Naive thymus-derived CD8-positive, alpha-beta T cell (primary cell): Measurements from ENCODE around the gene CACNG7. TPM values are rescaled to one million over a fixed set of nuclear protein-coding genes. Genes with fewer than 3 reads are reported as not detected.

Experiments used
- ATAC-seq, 2 donors: fragments of 150-1000 bp; cut with Tn5 transposase in 1 of 2; sonication (Bioruptor Pico), chemical (Tn5 transposase) in 1 of 2; 1 replicate in 1 of 2; 2 replicates in 1 of 2; pipeline ENCODE4 v1.10.0; 2021; ENCODE audit warnings: mild to moderate bottlenecking in 2 of 2, moderate library complexity in 2 of 2
- POLR2A ChIA-PET: fragments of 350-600 bp; sonication (Branson Sonifier 250); formaldehyde crosslinking; loops from one replicate; lab custom pipeline; 2021; ENCODE audit warnings: antibody characterized with exemption; lab: Charles Lee
- DNase-seq, 10 donors: peaks; one replicate each; pipeline versions ENCODE4 v3.0.0 to v3.0.0-alpha.2; 2020 to 2022
- H3K27ac Mint-ChIP-seq, 10 donors: one replicate each; pipeline ENCODE4 v1.8.0; 2020 to 2022; ENCODE audit warnings: mild to moderate bottlenecking in 10 of 10, mixed read lengths in 10 of 10, moderate library complexity in 4 of 10, inconsistent platforms in 1 of 10
- H3K27me3 Mint-ChIP-seq, 5 donors: one replicate each; pipeline ENCODE4 v1.8.0; 2021 to 2022; ENCODE audit warnings: mixed read lengths in 5 of 5
- H3K36me3 Mint-ChIP-seq, 3 donors: one replicate each; pipeline ENCODE4 v1.8.0; 2020 to 2022; ENCODE audit warnings: mixed read lengths in 3 of 3, mild to moderate bottlenecking in 2 of 3, inconsistent platforms in 1 of 3
- H3K4me1 Mint-ChIP-seq, 4 donors: one replicate each; pipeline ENCODE4 v1.8.0; 2021 to 2022; ENCODE audit warnings: mixed read lengths in 4 of 4
- H3K4me3 Mint-ChIP-seq, 10 donors: one replicate each; pipeline ENCODE4 v1.8.0; 2020 to 2022; ENCODE audit warnings: mild to moderate bottlenecking in 10 of 10, mixed read lengths in 10 of 10, moderate library complexity in 6 of 10, inconsistent platforms in 1 of 10
- H3K9me3 Mint-ChIP-seq, 9 donors: one replicate each; pipeline ENCODE4 v1.8.0; 2020 to 2022; ENCODE audit warnings: mixed read lengths in 9 of 9, mild to moderate bottlenecking in 3 of 9, inconsistent platforms in 1 of 9, moderate library complexity in 1 of 9
- polyA plus RNA-seq, 3 donors: library from polyadenylated mRNA; unstranded; fragments of 300-500 nt; fragmentation: Illumina TruSeq; gene quantifications; one replicate each; pipeline ENCODE4 v1.2.3, GENCODE V29; 2021
- total RNA-seq, 8 experiments: library from RNA in 2 of 8; stranded (reverse) in 2 of 8; gene quantifications; one replicate each; pipeline ENCODE4 v1.2.3 and lab custom pipeline; 2021 to 2026

The CACNG7 gene
- total and polyA plus RNA-seq, 5 experiments from 2014 or later: not detected

DNA sequence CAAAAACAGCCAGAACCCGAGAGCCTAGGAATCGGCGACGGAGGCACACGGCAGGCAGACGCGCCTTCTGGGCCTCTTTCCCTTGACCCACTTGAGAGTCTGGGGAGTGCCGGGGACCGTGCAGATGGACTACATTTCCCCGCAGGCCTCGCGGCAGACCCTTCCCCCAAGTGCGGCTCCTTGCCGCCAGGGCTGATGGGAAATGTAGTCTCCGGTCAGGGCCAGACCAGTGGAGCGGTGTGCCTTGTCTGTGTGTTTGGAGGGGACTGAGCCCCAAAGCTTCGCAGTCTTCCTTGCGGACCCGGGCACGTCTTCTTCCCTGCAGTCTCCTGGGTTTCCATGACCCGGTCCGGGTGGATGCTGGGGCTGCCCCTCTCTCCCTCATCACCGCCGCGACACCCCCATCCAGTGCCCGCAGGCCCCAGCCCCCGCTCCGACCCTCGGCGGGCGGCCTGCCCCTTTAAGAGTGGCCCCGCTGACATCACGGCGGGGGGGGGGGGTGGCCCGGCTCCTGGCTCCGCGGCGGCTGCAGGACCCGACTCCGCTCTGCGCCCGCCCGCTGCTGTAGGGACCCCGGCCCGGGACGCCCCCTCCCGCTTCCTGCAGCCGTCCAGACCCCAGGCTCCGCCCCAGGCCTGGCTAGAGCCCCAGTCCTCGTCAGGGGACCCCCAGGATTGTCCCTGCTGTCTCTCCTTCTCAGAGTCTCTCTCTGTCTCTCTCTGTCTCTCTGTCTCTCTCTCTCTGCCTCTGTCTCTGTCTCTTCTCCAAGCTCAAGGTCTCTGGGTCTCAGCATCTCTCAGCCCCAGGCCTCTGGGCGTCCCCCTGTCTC, 758 bp upstream of the CACNG7 start:
- ATAC-seq (peak; percentile 41 to 61), DNase-seq (peak in 2 of 10 donors; percentile 29)
- Mint-ChIP-seq H3K9me3 (peaks cover 0 to 12% (median 0%) of the 10 kb centered on the region in 9 donors), H3K27me3 (peaks cover 48 to 91% (median 80%) of the 10 kb centered on the region in 5 donors), H3K4me3 (peak overlapping the region; percentile 45 to 93 (median 70)), H3K4me1 (peaks cover 23 to 43% (median 29%) of the 10 kb centered on the region in 4 donors), H3K27ac (peak overlapping the region in 2 of 10 donors; percentile 35 to 74), H3K36me3 (peaks cover 4 to 13% (median 12%) of the 10 kb centered on the region in 3 donors)
- POLR2A ChIA-PET: no interaction called here

DNA sequence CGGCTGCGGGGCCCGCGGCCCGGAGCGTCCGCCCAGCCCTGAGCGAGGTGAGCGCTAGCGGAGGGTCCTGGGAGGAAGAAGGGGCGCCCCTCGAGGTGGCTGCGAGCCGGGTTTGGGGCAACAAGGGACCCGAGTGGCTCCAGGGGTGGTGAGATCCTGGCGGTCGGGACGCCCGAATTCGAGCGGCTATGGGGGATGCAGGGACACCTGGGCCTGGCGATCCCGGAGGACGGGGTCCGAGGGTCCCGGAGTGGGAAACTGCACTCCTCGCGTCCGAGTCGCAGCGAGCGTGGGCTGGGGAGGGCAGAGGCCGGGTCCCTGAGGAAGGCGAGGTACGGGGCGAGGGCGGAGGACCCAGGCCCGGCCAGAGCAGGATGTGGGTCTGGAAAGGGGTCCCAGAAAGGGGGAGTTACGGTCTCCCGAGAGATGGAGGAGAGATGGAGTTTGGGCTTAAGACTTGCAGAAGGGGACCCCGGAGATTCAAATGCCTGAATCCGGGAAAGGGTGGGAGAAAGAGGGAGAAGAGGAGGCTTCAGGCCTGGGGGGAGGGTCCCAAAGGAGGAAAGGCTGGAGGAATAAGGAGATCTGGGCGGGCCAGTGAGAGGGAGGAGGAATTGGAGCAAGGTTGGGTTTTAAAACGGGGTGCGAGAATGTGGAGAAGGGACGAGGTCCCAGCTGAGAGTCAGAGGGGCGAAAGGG, 542 bp downstream of the CACNG7 start:
- H3K36me3 Mint-ChIP-seq: peaks cover 4 to 13% (median 12%) of the 10 kb centered on the region in 3 donors
- H3K9me3 Mint-ChIP-seq: peaks cover 0 to 12% (median 0%) of the 10 kb centered on the region in 9 donors
- peaks cover 44 to 90% (median 74%) of the 10 kb centered on the region in 5 donors for H3K27me3 Mint-ChIP-seq
- ATAC-seq: no peak
- POLR2A ChIA-PET: no interaction called here
- H3K4me1 Mint-ChIP-seq: peaks cover 23 to 43% (median 27%) of the 10 kb centered on the region in 4 donors
- H3K4me3 Mint-ChIP-seq: peak overlapping the region in 5 of 10 donors; percentile 6 to 58 (median 54)
- H3K27ac Mint-ChIP-seq: no peak overlapping the region
- DNase-seq: no peak

DNA sequence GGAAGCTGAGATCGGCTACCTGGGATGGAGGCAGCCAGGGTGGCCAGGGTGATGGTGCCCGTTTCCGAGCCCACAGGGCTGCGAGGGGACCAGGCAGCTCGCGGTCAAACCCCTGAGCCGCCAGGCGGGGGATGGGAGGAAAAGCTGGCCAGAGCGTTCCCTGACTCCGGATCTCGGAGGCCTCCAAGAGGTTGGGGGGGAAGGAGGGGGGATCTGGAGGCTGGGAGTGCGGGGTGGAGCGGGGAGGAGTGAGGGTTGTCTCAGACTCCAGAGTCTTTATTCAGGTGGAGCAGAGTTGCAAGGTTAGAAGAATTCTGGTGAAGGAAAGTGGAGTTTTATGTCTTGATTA, 1.1 kb downstream of the CACNG7 start:
- peaks cover 4 to 13% (median 12%) of the 10 kb centered on the region in 3 donors for H3K36me3 Mint-ChIP-seq
- H3K27ac Mint-ChIP-seq: no peak overlapping the region
- no peak for DNase-seq
- H3K27me3 Mint-ChIP-seq: peaks cover 41 to 90% (median 73%) of the 10 kb centered on the region in 5 donors
- H3K4me3 Mint-ChIP-seq: peak overlapping the region in 4 of 10 donors; percentile 6 to 58 (median 54)
- H3K9me3 Mint-ChIP-seq: peaks cover 0 to 12% (median 0%) of the 10 kb centered on the region in 9 donors
- POLR2A ChIA-PET: no interaction called here
- peaks cover 23 to 43% (median 27%) of the 10 kb centered on the region in 4 donors for H3K4me1 Mint-ChIP-seq
- no peak for ATAC-seq

GRCh38 chr19:53912653-53913052, 3.6 kb downstream of the CACNG7 start:
- peaks cover 14 to 28% (median 17%) of the 10 kb centered on the region in 4 donors for H3K4me1 Mint-ChIP-seq
- no peak for ATAC-seq
- H3K27me3 Mint-ChIP-seq: peaks cover 33 to 71% (median 60%) of the 10 kb centered on the region in 5 donors
- DNase-seq: no peak
- H3K4me3 Mint-ChIP-seq: no peak overlapping the region
- POLR2A ChIA-PET: no interaction called here
- H3K36me3 Mint-ChIP-seq: peaks cover 4 to 13% (median 12%) of the 10 kb centered on the region in 3 donors
- H3K27ac Mint-ChIP-seq: no peak overlapping the region
- H3K9me3 Mint-ChIP-seq: peaks cover 0 to 15% (median 0%) of the 10 kb centered on the region in 9 donors

- no peak for DNase-seq
- peaks cover 26 to 57% (median 44%) of the 10 kb centered on the region in 5 donors for H3K27me3 Mint-ChIP-seq
- peaks cover under 1 to 7% (median 3%) of the 10 kb centered on the region in 4 donors for H3K4me1 Mint-ChIP-seq
- ATAC-seq: no peak
- peaks cover 0 to 12% (median 0%) of the 10 kb centered on the region in 9 donors for H3K9me3 Mint-ChIP-seq
- POLR2A ChIA-PET: no interaction called here
- H3K36me3 Mint-ChIP-seq: peaks cover 4 to 7% (median 7%) of the 10 kb centered on the region in 3 donors
- H3K4me3 Mint-ChIP-seq: no peak overlapping the region
- no peak overlapping the region for H3K27ac Mint-ChIP-seq
These were observed 5.9 kb downstream of the CACNG7 start for GRCh38 chr19:53915000-53915399.

DNA sequence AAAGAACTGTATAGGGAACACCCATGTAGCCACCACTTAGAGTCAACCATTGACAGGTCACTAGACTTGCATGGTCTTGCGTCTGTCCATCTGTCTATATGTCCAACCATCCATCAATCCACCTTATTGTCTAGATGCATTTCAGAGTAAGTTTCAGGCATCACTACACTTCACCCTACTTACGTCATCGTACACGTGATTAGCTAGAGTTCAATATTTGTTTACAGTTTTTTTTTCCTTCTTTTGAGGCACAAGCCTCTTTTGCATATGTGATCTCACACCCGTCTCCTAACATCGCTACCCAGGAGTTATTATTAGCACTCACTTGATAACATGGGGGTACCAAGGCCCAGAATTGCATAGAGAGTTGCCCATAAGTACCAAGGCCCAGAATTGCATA, 6.9 kb downstream of the CACNG7 start:
- H3K27ac Mint-ChIP-seq: no peak overlapping the region
- DNase-seq (no peak), ATAC-seq (no peak)
- peaks cover 0 to 12% (median 0%) of the 10 kb centered on the region in 9 donors for H3K9me3 Mint-ChIP-seq
- no peaks in the 10 kb centered on the region for H3K4me1 Mint-ChIP-seq
- H3K36me3 Mint-ChIP-seq: peaks cover 0 to 4% (median 0%) of the 10 kb centered on the region in 3 donors
- peaks cover 20 to 47% (median 34%) of the 10 kb centered on the region in 5 donors for H3K27me3 Mint-ChIP-seq
- POLR2A ChIA-PET: no interaction called here
- no peak overlapping the region for H3K4me3 Mint-ChIP-seq

GRCh38 chr19:53917356-53917755, 8.3 kb downstream of the CACNG7 start:
- POLR2A ChIA-PET: no interaction called here
- Mint-ChIP-seq H3K4me3 (no peak overlapping the region), H3K4me1 (no peaks in the 10 kb centered on the region), H3K36me3 (no peaks in the 10 kb centered on the region), H3K9me3 (peaks cover 0 to 4% (median 0%) of the 10 kb centered on the region in 9 donors), H3K27me3 (peaks cover 11 to 34% (median 20%) of the 10 kb centered on the region in 5 donors), H3K27ac (no peak overlapping the region)
- ATAC-seq (no peak), DNase-seq (no peak)

DNA sequence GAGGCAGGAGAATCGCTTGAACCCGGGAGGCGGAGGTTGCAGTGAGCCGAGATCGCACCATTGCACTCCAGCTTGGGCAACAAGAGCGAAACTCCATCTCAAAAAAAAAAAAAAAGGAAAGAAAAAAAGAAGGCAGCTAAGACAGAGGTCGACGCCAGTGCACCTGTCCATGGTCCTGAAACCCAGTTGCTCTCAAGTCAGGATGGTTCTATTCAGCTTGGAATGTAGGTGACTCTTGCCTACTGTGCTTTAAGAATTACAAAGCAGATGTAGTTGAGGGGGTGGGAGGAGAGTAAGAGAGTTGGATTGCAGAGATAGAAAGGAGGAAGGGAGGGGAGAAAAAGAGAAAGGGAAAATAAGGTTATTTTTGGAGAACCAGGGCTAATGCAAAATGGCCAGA, 18.7 kb downstream of the CACNG7 start:
- Mint-ChIP-seq H3K36me3 (no peaks in the 10 kb centered on the region), H3K4me1 (peaks cover 0 to 2% (median 0%) of the 10 kb centered on the region in 4 donors), H3K4me3 (no peak overlapping the region), H3K27me3 (peaks cover 0 to 25% (median 8%) of the 10 kb centered on the region in 5 donors), H3K27ac (no peak overlapping the region), H3K9me3 (peaks cover 0 to 12% (median 3%) of the 10 kb centered on the region in 9 donors)
- POLR2A ChIA-PET: interaction anchor here (0.6 kb wide), 1 partner anchor 26 kb away, joined by 4 read pairs; no protein-coding TSS in a partner anchor
- ATAC-seq (no peak), DNase-seq (peak in 7 of 10 donors; percentile 14 to 47 (median 34))

GRCh38 chr19:53936029-53936428, 27.0 kb downstream of the CACNG7 start:
- DNase-seq (no peak), ATAC-seq (no peak)
- Mint-ChIP-seq H3K27ac (no peak overlapping the region), H3K36me3 (peaks cover 0 to 2% (median 0%) of the 10 kb centered on the region in 3 donors), H3K4me3 (no peak overlapping the region), H3K4me1 (no peaks in the 10 kb centered on the region), H3K27me3 (peaks cover 20 to 45% (median 28%) of the 10 kb centered on the region in 5 donors), H3K9me3 (peaks cover 0 to 20% (median 0%) of the 10 kb centered on the region in 9 donors)
- POLR2A ChIA-PET: no interaction called here

- Mint-ChIP-seq H3K27ac (peak overlapping the region in 1 of 10 donors; percentile 24), H3K4me1 (peaks cover 0 to 12% (median 2%) of the 10 kb centered on the region in 4 donors), H3K36me3 (peaks cover 0 to 14% (median 0%) of the 10 kb centered on the region in 3 donors), H3K27me3 (peaks cover 35 to 86% (median 57%) of the 10 kb centered on the region in 5 donors), H3K9me3 (peaks cover 0 to 24% (median 0%) of the 10 kb centered on the region in 9 donors), H3K4me3 (peak overlapping the region in 1 of 10 donors; percentile 36)
- POLR2A ChIA-PET: no interaction called here
- ATAC-seq (no peak), DNase-seq (no peak)
These were observed 33.1 kb downstream of the CACNG7 start for GRCh38 chr19:53942001-53942786.

GRCh38 chr19:53944416-53944815, 35.3 kb downstream of the CACNG7 start:
- no peak overlapping the region for H3K27ac Mint-ChIP-seq
- POLR2A ChIA-PET: no interaction called here
- DNase-seq (no peak), ATAC-seq (no peak)
- peaks cover 0 to 14% (median 0%) of the 10 kb centered on the region in 3 donors for H3K36me3 Mint-ChIP-seq
- H3K4me3 Mint-ChIP-seq: no peak overlapping the region
- peaks cover 0 to 12% (median 2%) of the 10 kb centered on the region in 4 donors for H3K4me1 Mint-ChIP-seq
- peaks cover 28 to 78% (median 55%) of the 10 kb centered on the region in 5 donors for H3K27me3 Mint-ChIP-seq
- H3K9me3 Mint-ChIP-seq: peaks cover 0 to 14% (median 0%) of the 10 kb centered on the region in 9 donors

- Mint-ChIP-seq H3K27me3 (peaks cover 24 to 73% (median 53%) of the 10 kb centered on the region in 5 donors), H3K9me3 (peaks cover 0 to 9% (median 0%) of the 10 kb centered on the region in 9 donors), H3K4me3 (no peak overlapping the region), H3K4me1 (peaks cover 0 to 12% (median 2%) of the 10 kb centered on the region in 4 donors), H3K27ac (no peak overlapping the region), H3K36me3 (peaks cover 0 to 14% (median 0%) of the 10 kb centered on the region in 3 donors)
- POLR2A ChIA-PET: no interaction called here
- no peak for DNase-seq
- no peak for ATAC-seq
These were observed 35.9 kb downstream of the CACNG7 start for GRCh38 chr19:53944933-53945332.
